IPS DF 19.7 (cell line): ENCODE results near the gene CEMP1.

Experiments used
- DNase-seq: peaks from one replicate; pipeline ENCODE4 v3.0.0-alpha.2; 2013; ENCODE audit warnings: low read depth, low spot score

CEMP1 gene

GRCh38 chr16:2486645-2487516 lies 44.3 kb downstream of the CEMP1 start:
- DNase-seq: no peak

GRCh38 chr16:2485811-2486507 lies 45.2 kb downstream of the CEMP1 start:
- no peak for DNase-seq

GRCh38 chr16:2484898-2485508 lies 46.2 kb downstream of the CEMP1 start:
- no peak for DNase-seq

GRCh38 chr16:2483939-2484897 lies 47.0 kb downstream of the CEMP1 start:
- DNase-seq: no peak

GRCh38 chr16:2482708-2483534 lies 48.3 kb downstream of the CEMP1 start:
- no peak for DNase-seq

- DNase-seq: no peak
These were observed 49.0 kb downstream of the CEMP1 start for GRCh38 chr16:2482249-2482648.

- no peak for DNase-seq
These were observed 49.5 kb downstream of the CEMP1 start for GRCh38 chr16:2481676-2482075.

GRCh38 chr16:2480948-2481347 lies 50.3 kb downstream of the CEMP1 start:
- DNase-seq: no peak
